GM19324 (cell line): ENCODE data around the gene TPM4.
"Not testable (repeated sequence)": the region's sequence is repeated elsewhere in the genome, so short reads cannot be mapped to it uniquely, and the experiment has no call there.

Source experiments
- ATAC-seq: cut with Tn5 transposase; IDR thresholded peaks from one replicate; pipeline ENCODE4 v1.9.1; 2021; ENCODE audit warnings: mild to moderate bottlenecking, moderate library complexity; ENCODE audit not compliant: unreplicated experiment, low FRiP score

The TPM4 gene

DNA sequence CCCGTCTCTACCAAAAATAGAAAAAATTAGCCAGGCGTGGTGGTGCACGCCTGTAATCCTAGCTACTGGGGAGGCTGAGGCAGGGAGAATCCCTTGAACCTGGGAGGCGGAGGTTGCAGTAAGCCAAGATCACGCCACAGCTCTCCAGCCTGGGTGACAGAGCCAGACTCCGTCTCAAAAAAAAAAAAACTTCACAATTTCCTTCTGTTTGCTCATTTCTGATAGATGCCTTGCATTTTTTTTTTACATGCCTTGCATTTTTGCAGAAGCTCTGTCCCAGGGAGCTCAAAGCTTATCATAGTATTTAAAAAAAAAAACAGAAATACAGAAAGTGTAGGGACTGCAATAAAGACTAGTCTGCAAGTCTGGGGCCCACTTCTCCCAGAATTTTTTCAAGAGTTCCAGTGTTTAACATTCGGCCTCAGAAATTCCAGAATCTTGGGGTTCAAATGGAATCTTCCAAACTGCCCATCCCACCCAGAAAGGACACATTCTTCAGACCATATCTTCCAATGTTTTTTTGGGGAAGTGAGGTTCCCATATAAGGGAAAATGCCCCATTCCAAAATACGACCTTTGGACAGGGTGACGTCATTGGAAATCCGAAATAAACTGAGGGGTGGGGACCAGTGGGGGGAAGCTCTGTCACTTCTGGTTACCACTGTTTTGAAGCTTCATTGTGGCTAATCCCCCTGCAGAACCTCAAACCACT, 18.2 kb downstream of the TPM4 start:
- ATAC-seq, result no peak

DNA sequence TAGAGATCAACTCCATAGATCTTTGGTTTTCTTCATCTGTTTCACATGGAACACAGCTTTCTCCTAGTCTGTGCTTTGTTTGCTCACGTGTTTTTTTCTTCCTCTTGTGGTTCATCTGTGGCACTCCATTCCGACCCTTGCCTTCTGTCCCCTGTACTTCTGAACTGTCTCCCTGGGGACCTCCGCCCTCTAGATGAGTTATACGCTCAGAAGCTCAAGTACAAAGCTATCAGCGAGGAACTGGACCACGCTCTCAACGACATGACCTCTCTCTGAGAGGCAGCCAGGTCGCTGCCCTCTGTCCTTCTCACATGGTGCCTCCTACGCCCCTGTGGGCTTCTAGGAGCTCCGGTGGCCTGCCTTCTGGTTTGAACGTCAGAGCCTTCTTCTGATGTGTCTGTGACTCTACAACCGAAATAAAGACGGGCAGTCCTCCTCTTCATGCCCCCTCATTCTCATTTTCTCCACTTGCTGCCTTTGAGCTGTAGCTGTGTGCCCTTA, 18.8 kb downstream of the TPM4 start:
- ATAC-seq, result no peak

DNA sequence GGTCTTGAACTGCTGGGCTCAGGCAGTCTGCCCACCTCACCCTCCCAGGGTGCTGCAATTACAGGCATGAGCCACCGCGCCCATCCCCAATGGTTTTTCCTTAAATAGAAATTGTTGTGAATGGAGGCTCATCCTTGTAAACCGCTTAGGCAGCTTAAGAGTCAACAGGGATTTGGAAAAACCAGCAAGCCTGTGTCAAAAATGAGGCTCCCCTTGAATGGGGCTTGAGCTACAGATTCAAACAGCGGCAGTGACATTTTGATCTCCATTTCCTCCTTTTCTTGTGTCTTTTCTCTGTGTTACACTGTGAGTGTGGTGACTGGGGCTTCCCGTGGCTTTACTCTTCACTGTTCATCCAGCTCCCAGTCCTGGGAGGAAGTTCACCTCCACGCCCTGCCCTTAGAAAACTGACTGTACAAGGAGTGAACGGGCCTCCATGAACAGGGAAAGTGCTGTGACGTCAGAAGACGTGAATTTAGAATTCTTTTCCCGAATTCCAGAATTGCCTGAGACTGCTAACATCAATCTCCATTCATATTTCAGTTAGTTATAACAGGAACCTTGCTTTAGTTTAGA, 20.1 kb downstream of the TPM4 start:
- no peak for ATAC-seq

DNA sequence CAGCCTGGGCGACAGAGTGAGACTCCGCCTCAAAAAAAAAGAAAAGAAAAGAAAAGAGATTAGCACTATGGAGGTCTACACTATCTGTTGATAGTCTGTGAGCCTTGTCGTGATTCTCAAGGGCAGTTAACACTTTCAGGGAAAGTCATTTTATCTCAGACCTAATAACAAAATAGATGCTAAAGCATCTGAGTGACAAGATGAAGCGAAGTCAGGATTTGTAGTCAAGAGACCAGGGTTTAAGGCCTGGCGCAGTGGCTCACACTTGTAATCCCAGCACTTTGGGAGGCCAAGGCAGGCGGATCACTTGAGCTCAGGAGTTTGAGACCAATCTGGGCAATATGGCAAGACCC, 22.1 kb downstream of the TPM4 start:
- ATAC-seq, result no peak

DNA sequence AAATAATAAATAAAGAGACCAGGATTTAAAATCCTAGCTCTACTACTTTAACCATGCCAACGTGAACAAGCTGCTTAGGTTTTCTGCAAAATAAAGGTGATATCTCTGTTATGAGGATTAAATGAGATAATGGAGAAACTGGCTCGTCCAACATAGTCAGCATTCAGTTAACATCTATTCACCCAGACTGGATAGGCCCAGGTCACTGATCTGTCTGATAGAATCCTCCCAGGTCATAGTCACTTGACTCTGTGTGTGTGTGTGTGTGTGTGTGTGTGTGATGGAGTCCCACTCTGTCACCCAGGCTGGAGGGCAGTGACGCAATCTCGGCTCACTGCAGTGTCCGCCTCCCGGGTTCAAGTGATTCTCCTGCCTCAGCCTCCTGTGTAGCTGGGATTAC, 22.5 kb downstream of the TPM4 start:
- ATAC-seq, result no peak

DNA sequence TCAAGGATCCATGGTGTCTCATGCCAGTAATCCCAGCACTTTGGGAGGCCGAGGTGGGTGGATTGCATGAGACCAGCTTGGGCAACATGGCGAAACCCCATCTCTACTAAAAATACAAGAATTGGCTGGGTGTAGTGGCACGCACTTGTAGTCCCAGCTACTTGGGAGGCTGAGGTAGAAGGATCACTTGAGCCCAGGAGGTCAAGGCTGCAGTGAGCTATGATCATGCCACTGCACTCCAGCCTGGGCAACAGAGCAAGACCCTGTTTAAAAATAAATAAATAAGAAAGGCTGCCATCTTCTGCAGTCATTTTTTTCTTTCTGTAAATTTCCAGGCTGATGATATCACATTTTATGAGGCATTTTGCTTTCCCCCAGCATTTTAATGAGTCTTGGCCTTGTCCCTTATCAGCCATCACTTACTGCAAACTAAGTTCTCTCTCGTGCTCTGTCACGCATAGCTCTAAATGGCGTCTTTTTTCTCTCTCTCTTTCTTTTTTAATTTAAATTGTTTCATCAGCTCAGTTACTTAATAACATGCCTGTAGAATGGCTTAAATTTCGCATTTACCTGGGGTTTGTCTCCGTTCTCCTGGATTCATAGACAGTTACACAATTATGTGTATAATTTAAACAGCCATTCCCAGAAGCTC, 23.1 kb downstream of the TPM4 start:
- not testable (repeated sequence) for ATAC-seq

DNA sequence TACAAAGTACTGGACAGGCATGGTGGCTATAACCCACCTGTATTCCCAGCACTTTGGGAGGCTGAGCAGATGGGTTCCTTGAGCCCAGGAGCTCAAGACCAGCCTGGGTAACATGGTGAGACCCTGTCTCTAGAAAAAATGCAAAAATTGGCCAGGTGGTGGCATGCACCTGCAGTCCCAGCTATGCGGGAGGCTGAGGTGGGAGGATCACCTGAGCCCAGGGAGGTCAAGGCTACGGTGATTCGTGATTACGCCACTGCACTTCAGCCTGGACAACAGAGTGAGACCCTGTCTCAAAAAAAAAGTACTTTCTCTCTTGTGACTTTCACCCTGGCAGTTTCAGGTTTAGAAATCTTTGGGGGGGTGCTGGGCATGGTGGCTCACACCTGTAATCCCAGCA, 24.2 kb downstream of the TPM4 start:
- no peak for ATAC-seq

DNA sequence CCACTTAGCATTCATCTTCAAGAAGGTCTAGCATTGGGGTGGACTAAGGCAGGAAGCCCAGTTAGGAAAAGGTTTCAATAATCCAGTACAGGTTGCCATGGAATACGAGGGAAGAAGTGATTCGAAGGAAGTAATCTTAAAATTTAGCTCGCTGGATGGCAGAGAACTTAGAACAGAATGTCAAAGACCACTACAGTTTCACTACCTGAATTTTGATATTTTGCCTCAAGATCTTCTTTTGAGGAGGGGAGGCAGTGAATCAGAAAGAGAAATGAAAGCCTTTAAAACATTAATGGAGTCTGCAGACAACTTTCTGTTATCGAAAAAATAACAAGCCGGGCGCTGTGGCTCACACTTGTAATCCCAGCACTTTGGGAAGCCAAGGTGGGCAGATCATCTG, 28.4 kb downstream of the TPM4 start:
- no peak for ATAC-seq

DNA sequence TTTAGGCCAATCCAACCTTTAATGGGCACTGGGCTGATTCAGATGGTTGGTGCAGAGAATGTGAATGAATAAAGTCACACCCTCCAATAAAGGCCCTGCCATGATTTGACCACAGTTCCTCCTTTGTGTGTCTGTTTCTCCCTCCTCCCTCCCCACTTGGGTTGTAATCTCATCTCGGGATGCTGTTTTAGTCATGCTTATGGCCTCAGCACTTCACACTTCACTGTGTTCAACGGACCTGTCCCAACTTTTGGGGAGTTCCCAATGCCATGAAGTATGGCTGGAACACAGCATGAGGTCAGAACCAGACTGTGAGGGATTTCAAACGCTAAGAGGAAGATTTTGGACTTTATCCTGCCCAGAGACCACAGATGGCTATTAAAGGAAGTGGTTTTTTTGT, 29.8 kb downstream of the TPM4 start:
- ATAC-seq, result no peak

DNA sequence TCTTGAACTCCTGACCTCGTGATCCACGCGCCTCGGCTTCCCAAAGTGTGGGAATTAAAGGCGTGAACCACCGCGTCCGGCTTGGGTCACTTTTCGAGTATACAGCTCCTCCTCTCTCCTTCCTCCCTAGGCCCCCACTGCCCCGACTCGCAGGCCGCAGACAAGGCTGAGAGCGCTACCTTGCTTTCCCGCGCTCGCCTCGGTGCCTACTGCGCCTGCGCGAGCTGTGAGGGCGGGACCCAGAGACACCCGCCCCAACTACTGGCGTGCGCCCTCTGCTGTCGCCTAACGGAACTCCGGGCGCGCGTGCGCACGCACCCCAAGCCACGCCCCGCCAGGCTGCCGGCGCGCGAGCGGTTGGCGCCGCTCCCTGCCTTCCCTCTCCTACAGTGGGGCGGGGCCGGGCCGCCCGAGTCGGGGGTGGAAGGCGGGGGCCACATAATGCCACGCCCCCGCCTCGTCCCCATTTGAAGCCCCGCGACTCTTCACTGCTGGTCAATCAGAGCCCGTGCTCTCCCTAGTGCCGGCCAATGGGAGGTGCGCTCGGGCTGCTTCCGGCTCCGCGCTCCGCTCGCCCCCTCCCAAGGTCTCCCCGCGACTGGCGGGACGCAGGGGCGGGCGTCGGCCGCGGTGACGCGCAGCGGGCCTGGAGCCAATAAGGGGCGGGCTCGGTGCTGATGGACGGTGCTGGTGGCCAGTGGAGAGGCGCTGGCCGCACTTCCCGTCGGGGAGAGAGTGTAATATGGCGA, 35.0 kb downstream of the TPM4 start, which contains the start of gene RAB8A:
RAB8A (plus strand) TSS at position 730 of the 749 bp plus-strand sequence; CDS start at position 743, 13 bp downstream.
- ATAC-seq, result peak; percentile 96

DNA sequence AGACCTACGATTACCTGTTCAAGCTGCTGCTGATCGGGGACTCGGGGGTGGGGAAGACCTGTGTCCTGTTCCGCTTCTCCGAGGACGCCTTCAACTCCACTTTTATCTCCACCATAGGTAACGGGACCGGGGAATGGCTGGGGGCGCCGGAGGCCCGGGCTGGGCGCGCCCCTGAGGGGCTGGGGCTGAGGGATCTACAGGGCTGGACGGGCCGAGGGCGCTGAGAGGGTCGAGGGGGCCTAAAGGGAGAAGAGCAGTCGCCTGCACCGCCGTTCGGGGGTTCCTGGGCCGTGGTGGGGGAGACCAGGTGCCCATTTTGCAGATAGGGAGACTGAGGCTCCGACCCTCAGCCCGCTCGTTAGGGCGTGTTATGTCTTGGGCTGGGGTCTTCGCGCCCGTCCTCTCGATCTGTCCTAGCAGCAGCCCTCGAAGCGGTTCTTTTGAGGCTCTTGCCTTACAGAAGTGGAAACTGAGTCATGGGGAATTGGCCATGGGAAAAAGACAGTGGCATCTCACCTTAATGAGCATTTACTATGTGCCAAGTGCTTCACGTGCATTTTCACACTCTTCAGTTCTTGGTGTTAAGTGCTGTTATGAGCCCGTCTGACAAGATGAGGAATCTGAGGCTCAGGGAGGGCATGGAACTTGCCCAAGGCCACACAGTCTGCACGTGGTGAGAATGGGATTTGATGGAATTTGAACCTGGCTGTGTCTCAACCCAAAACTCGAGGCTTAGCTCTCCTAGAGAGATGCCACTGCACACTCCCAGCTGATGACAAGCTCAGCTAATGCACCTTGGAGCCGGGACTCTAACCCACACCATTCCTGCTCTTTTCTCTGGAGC, 35.8 kb downstream of the TPM4 start:
- peak; percentile 11 for ATAC-seq

DNA sequence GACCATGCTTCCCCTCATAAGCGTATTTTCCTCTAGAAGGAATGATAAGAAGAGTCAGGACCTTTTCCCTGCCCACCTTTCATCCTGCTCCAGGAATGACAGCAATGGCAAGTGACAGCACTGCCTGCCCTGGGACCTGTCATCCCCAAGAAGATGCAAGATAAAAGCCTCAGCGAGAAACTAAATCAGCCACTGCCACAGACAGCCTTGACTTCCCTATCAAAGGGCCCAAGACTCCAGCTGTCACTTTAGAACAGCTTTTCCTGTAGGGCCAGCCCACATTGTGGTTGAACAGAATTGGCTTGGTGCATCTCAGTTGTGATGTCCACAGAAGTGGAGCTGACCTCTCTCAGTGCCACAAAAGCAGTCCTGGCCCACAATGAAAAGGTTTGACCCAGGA, 36.5 kb downstream of the TPM4 start:
- ATAC-seq, result no peak

DNA sequence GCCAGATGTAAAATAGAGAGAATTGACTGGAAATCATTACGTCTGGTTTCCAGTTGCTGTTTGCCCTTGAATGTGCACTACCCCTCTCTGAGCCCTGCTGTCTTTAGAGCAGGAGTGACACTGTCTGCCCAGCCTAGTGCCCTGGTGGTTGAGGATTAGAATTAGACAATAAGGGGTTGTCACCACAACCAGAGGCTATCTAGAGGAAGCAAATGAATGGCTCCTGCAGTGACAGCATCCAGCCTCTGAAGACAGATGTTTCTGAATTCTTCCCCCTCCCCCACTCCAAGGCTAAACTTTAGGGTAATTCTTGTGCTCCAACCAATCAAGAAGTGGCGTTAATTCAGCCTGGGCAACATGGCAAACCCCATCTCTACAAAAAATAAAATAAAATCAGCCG, 37.4 kb downstream of the TPM4 start:
- no peak for ATAC-seq

DNA sequence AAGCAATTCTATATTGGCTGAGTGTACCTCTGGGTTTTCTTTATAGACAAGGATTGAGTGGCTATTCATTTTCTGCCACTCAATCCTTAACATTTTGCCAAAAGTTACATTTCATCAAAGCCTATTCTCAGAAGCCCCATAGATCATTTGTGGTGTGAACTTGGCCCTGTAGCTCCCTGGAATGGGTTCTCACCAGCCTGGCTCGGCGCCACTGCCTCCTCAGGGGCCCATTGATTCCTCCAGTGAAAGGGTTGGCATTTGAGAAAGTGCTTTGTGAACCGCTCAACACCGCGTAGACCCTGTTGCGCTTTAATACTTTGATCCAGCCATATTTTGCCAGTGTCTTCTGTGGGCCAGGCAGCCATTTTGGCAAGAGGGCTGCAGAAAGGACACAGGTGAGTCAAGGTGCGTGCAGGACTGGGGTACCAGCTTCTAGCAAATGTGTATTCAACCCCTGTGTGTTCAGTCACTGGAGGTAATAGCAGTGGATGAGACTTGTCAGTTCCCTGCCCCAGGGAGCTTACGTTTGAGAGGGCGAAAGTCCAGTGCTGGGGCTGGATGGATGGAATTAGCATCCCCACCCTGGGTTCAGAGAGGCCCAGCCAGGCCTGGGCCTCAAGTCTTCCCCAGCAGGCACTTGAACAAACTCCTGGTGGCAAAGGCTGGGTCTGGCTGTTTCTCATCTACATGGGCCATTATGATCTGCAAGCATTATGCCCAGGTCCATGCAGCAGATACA, 39.2 kb downstream of the TPM4 start:
- ATAC-seq, result no peak

DNA sequence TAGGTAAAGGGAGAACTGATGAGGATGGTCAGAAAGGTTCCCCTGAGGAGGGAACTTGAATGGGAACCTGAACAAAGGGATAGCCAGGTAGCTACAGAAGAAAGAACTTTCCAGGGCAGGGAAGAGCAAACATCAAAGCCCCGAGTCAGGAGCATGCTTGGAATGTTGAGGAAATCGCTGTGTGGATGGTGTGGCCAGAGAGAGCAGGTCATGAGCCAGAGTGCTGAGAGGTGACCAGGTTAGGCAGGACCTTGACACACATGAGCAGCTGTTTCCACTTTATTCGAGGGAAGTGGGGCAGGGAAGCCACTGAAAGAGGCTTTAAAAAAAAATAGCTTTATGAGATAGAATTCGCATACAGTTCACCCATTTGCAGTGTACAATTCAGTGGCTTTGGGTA, 39.8 kb downstream of the TPM4 start:
- no peak for ATAC-seq

DNA sequence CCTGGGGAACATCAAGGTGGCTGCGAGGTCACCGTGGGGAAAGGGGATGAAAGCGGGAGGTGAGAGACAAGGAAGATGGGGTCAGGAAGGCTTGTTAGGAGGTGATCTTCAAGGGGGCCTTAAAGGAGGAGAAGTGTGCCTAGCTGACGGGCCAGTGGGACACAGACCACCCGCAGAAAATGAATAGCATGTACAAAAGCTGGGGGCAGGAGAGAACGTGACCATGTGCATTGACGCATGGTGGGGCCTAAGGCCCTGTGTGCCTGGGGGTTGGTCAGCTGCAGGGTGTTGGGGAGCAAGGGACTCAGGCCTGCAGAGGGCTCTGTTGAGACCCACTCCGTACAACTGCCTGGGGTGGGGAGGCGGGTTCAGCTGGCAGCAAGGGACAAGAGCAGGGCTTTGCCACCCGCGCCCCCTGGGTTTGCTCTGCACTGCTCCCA, 41.3 kb downstream of the TPM4 start:
- ATAC-seq, result no peak

DNA sequence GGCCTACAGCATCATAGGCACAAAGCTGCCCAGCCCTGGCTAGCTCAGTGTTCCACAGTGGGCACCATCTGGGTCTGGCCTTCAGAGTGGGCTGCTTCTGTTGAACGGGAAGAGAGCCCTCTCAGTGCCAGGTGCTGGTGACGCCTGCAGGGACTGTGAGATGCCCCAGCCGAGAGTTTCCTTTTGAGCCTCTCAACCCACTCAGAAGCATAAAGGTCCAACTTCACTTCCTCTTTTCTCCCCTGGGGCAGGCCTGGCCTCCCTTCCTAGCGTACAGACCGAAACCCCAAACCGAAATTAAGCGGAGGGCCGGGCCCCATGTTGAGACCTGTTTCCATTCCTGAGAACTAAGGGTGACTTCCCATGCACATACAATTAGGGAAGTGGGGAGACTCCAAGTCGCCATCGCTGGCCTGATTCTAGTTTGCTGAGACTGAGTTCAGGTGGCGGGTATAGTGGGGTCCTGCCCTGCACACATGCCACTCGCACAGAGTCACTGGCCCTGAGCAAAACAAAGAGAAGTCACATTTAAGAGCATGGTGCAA, 42.3 kb downstream of the TPM4 start:
- ATAC-seq, result peak; percentile 73

DNA sequence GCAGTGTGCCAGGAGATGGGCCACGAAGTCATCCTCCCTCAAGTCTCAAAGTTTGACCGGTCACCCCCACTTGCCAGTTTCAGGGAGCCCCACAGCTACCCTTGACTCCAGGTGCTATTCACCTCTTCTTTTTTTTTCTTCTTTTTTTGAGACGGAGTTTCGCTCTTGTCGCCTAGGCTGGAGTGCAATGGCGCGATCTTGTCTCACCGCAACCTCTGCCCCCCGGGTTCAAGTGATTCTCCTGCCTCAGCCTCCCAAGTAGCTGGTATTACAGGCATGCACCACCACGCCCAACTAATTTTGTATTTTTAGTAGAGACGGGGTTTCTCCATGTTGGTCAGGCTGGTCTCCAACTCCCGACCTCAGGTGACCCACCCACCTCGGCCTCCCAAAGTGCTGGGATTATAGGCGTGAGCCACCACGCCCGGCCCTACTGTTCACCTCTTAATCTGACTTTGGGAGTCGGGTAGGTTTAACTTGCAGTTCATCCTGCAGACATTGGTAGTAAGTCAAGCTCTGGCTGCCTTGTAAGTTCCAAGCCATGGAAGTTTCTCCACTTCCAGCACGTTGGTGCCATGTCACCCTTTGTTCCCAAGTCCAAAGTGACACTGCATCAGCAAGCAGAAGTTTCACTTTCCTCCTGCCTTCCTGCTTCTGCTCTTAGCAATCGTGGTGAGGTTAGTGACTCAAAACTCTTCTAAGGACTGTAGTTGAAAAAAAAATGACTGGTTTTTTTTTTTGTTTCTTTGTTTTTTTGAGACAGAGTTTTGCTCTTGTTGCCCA, 43.0 kb downstream of the TPM4 start:
- ATAC-seq, result not testable (repeated sequence)
